Smooth muscle cell (in vitro differentiated cells): ENCODE data around the gene MEIS1. TPM values are rescaled to one million over a fixed set of nuclear protein-coding genes. Genes with fewer than 3 reads are reported as not detected.

Source experiments
- DNase-seq: peaks from one replicate; lab custom pipeline; 2025; ENCODE audit not compliant: unreplicated experiment; lab: John Stamatoyannopoulos, UW
- H2AFZ ChIP-seq: fragments of 200-600 bp; sonication (generic); 2 replicates; pipeline ENCODE4 v1.6.0; 2016; ENCODE audit warnings: antibody characterized with exemption, low read depth, mild to moderate bottlenecking
- H3F3A ChIP-seq: fragments of 200-600 bp; sonication (generic); 2 replicates; pipeline ENCODE4 v1.6.0; 2017; ENCODE audit warnings: antibody characterized with exemption, low read depth
- H3K27ac ChIP-seq: fragments of 200-600 bp; sonication (generic); 2 replicates; pipeline ENCODE4 v1.5.1; 2016; ENCODE audit warnings: low read depth, mild to moderate bottlenecking
- H3K27me3 ChIP-seq: fragments of 200-600 bp; sonication (generic); 2 replicates; pipeline ENCODE4 v1.6.1; 2016; ENCODE audit warnings: low read depth, mild to moderate bottlenecking
- H3K36me3 ChIP-seq: fragments of 200-600 bp; sonication (generic); 2 replicates; pipeline ENCODE4 v1.5.1; 2016; ENCODE audit warnings: low read depth
- H3K4me1 ChIP-seq: fragments of 200-600 bp; sonication (generic); 2 replicates; pipeline ENCODE4 v1.5.1; 2016; ENCODE audit warnings: low read depth
- H3K4me2 ChIP-seq: fragments of 200-600 bp; sonication (generic); 2 replicates; pipeline ENCODE4 v1.6.0; 2016; ENCODE audit warnings: mild to moderate bottlenecking
- H3K4me3 ChIP-seq: fragments of 200-600 bp; sonication (generic); 2 replicates; pipeline ENCODE4 v1.5.1; 2016; ENCODE audit warnings: mild to moderate bottlenecking
- H3K79me2 ChIP-seq: fragments of 200-600 bp; sonication (generic); 2 replicates; pipeline ENCODE4 v1.6.0; 2016; ENCODE audit warnings: low read depth, mild to moderate bottlenecking
- H3K9ac ChIP-seq: fragments of 200-600 bp; sonication (generic); 2 replicates; pipeline ENCODE4 v1.6.0; 2016; ENCODE audit warnings: low read depth
- H3K9me3 ChIP-seq: fragments of 200-600 bp; sonication (generic); replicated peaks from 2 replicates; pipeline ENCODE4 v1.5.1; 2016; ENCODE audit warnings: low read depth
- H4K20me1 ChIP-seq: fragments of 200-600 bp; sonication (generic); 2 replicates; pipeline ENCODE4 v1.6.0; 2016; ENCODE audit warnings: low read depth
- CTCF ChIP-seq: fragments of 200-600 bp; sonication (generic); IDR thresholded peaks from 2 replicates; pipeline ENCODE4 v1.5.1; 2017; ENCODE audit warnings: borderline replicate concordance, mild to moderate bottlenecking, antibody characterized with exemption; ENCODE audit not compliant: insufficient read depth, poor library complexity, severe bottlenecking
- WGBS: methylation state at CpG from one replicate; pipeline ENCODE4 v1.1.7; 2016; ENCODE audit warnings: low lambda C conversion rate; 5-methylcytosine and 5-hydroxymethylcytosine counted together
- polyA plus RNA-seq: library from polyadenylated mRNA; unstranded; fragments of >200 nt; fragmentation: Nextera tagmentation; extraction: Ambion mirVana; gene quantifications from 2 replicates; pipeline ENCODE4 v1.2.1, GENCODE V29; 2016
- total RNA-seq: library from RNA; depleted of rRNA; stranded (reverse); fragments of >200 nt; gene quantifications from 2 replicates; pipeline ENCODE4 v1.2.3, GENCODE V29; 2014

The MEIS1 gene
- total and polyA plus RNA-seq, 2 experiments from 2014 or later = 15.6 to 15.8 TPM

GRCh38 chr2:66538291-66538690 lies 103.4 kb downstream of the MEIS1 start:
- Histone ChIP-seq H3K79me2 (no peaks in the 10 kb centered on the region), H3K27me3 (no peaks in the 10 kb centered on the region), H3K4me2 (no peak overlapping the region), H4K20me1 (peaks cover 7% of the 10 kb centered on the region), H3K36me3 (no peaks in the 10 kb centered on the region), H3K9me3 (no peaks in the 10 kb centered on the region), H3F3A (no peaks in the 10 kb centered on the region), H3K4me1 (peaks cover 39% of the 10 kb centered on the region), H3K4me3 (no peak overlapping the region), H3K9ac (no peak overlapping the region), H3K27ac (no peak overlapping the region), H2AFZ (no peak overlapping the region)
- no peak for DNase-seq
- WGBS = 42% methylated on average over 1 of the region's 1 CpG
- TF ChIP-seq CTCF = no peak

- Histone ChIP-seq H4K20me1 (peaks cover 7% of the 10 kb centered on the region), H3K4me1 (peaks cover 42% of the 10 kb centered on the region), H3F3A (no peaks in the 10 kb centered on the region), H3K9ac (no peak overlapping the region), H2AFZ (no peak overlapping the region), H3K36me3 (no peaks in the 10 kb centered on the region), H3K79me2 (no peaks in the 10 kb centered on the region), H3K4me3 (no peak overlapping the region), H3K4me2 (no peak overlapping the region), H3K27ac (no peak overlapping the region), H3K9me3 (no peaks in the 10 kb centered on the region), H3K27me3 (no peaks in the 10 kb centered on the region)
- no peak for DNase-seq
- TF ChIP-seq CTCF = no peak
- WGBS = 93% methylated on average over 5 of the region's 5 CpGs
Observed at GRCh38 chr2:66539452-66539851, 104.5 kb downstream of the MEIS1 start.

- Histone ChIP-seq H3K36me3 (no peaks in the 10 kb centered on the region), H2AFZ (no peak overlapping the region), H3F3A (no peaks in the 10 kb centered on the region), H3K4me3 (no peak overlapping the region), H3K9ac (no peak overlapping the region), H3K4me1 (peaks cover 21% of the 10 kb centered on the region), H3K27me3 (no peaks in the 10 kb centered on the region), H3K9me3 (no peaks in the 10 kb centered on the region), H3K27ac (no peak overlapping the region), H3K79me2 (peaks cover 13% of the 10 kb centered on the region), H3K4me2 (no peak overlapping the region), H4K20me1 (peaks cover 16% of the 10 kb centered on the region)
- no peak for DNase-seq
- WGBS = 91% methylated on average over 4 of the region's 4 CpGs
- no peak for TF ChIP-seq CTCF
Observed at GRCh38 chr2:66541646-66542045, 106.7 kb downstream of the MEIS1 start.

- no peak for TF ChIP-seq CTCF
- H3K36me3 ChIP-seq = no peaks in the 10 kb centered on the region
- no peaks in the 10 kb centered on the region for H3K27me3 ChIP-seq
- 82% methylated on average over 5 of the region's 5 CpGs for WGBS
- peaks cover 13% of the 10 kb centered on the region for H3K79me2 ChIP-seq
- H3K4me3 ChIP-seq = no peak overlapping the region
- no peaks in the 10 kb centered on the region for H3F3A ChIP-seq
- no peak overlapping the region for H2AFZ ChIP-seq
- no peaks in the 10 kb centered on the region for H3K9me3 ChIP-seq
- H3K27ac ChIP-seq = no peak overlapping the region
- no peak for DNase-seq
- H3K4me2 ChIP-seq = no peak overlapping the region
- no peak overlapping the region for H3K9ac ChIP-seq
- H4K20me1 ChIP-seq = peaks cover 15% of the 10 kb centered on the region
- peaks cover 5% of the 10 kb centered on the region for H3K4me1 ChIP-seq
Observed at GRCh38 chr2:66543257-66543767, 108.4 kb downstream of the MEIS1 start.
